IMR-90 (cell line): ENCODE data around the gene AIF1. TPM values are rescaled to one million over a fixed set of nuclear protein-coding genes. Genes with fewer than 3 reads are reported as not detected.

Source experiments
- ATAC-seq: fragments of 200-7000 bp; cut with Tn5 transposase; 2 replicates; pipeline ENCODE4 v1.9.1; 2020; ENCODE audit warnings: low read depth, mild to moderate bottlenecking, moderate library complexity
- BruUV-seq: library from RNA; stranded (reverse); fragments of 400-500 nt; replicated peaks from 2 replicates; lab custom pipeline; 2021; lab: Mats Ljungman, UMichigan
- CTCF ChIA-PET: fragments of 300-600 bp; formaldehyde crosslinking; extraction: SDS; loops from one replicate; lab custom pipeline; 2021; ENCODE audit warnings: antibody characterized with exemption; lab: Yijun Ruan, JAX
- POLR2A ChIA-PET: fragments of 300-600 bp; sonication (Branson Sonifier 250); formaldehyde crosslinking; loops from one replicate; lab custom pipeline; 2022; ENCODE audit warnings: antibody characterized with exemption; ENCODE audit not compliant: unreplicated experiment; lab: Charles Lee
- DNase-seq: peaks from one replicate; pipeline ENCODE4 v3.0.0; 2013
- H2AFZ ChIP-seq: replicated peaks from 2 replicates; pipeline ENCODE3; 2013; ENCODE audit warnings: low read length, mild to moderate bottlenecking; ENCODE audit not compliant: poor library complexity
- H2AK5ac ChIP-seq: 2 replicates; pipeline ENCODE4 v1.6.1; 2013; ENCODE audit warnings: low read depth, low read length, inconsistent platforms
- H2AK9ac ChIP-seq: replicated peaks from 2 replicates; pipeline ENCODE3; 2013; ENCODE audit warnings: mild to moderate bottlenecking, low read depth, low read length, moderate library complexity; ENCODE audit not compliant: poor library complexity
- H2BK120ac ChIP-seq: 2 replicates; pipeline ENCODE4 v1.6.1; 2013; ENCODE audit warnings: low read depth, low read length, inconsistent platforms
- H2BK15ac ChIP-seq: 3 replicates; pipeline ENCODE4 v1.6.1; 2013; ENCODE audit warnings: low read depth, low read length, inconsistent platforms
- H2BK20ac ChIP-seq: 2 replicates; pipeline ENCODE4 v1.6.1; 2013; ENCODE audit warnings: low read depth, mild to moderate bottlenecking, inconsistent platforms, low read length, moderate library complexity
- H2BK5ac ChIP-seq: 2 replicates; pipeline ENCODE4 v1.6.1; 2013; ENCODE audit warnings: mild to moderate bottlenecking, low read depth, low read length, inconsistent platforms; ENCODE audit not compliant: poor library complexity, severe bottlenecking
- H3K14ac ChIP-seq: replicated peaks from 2 replicates; pipeline ENCODE4 v1.6.1; 2013; ENCODE audit warnings: low read depth, low read length, inconsistent platforms
- H3K18ac ChIP-seq: 2 replicates; pipeline ENCODE4 v1.6.1; 2013; ENCODE audit warnings: low read depth, low read length, control low read depth
- H3K23ac ChIP-seq: 2 replicates; pipeline ENCODE4 v1.6.1; 2013; ENCODE audit warnings: low read depth, low read length, inconsistent platforms
- H3K27ac ChIP-seq: 2 replicates; pipeline ENCODE4 v1.5.1; 2013; ENCODE audit warnings: mild to moderate bottlenecking, control low read depth, low read length; ENCODE audit not compliant: insufficient read depth
- H3K27me3 ChIP-seq: 2 replicates; pipeline ENCODE4 v1.6.1; 2013; ENCODE audit warnings: low read length; ENCODE audit not compliant: control insufficient read depth, insufficient read depth
- H3K36me3 ChIP-seq: 2 replicates; pipeline ENCODE4 v1.6.1; 2013; ENCODE audit warnings: low read length, mixed read lengths; ENCODE audit not compliant: control insufficient read depth, insufficient read depth
- H3K4ac ChIP-seq: 2 replicates; pipeline ENCODE4 v1.6.1; 2013; ENCODE audit warnings: low read depth, low read length, inconsistent platforms
- H3K4me1 ChIP-seq: 2 replicates; pipeline ENCODE4 v1.6.1; 2013; ENCODE audit warnings: low read length, mixed read lengths; ENCODE audit not compliant: control insufficient read depth, insufficient read depth
- H3K4me2 ChIP-seq: 2 replicates; pipeline ENCODE4 v1.6.1; 2013; ENCODE audit warnings: low read depth, mild to moderate bottlenecking, control low read depth, low read length, moderate library complexity
- H3K4me3 ChIP-seq: 2 replicates; pipeline ENCODE4 v1.5.1; 2013; ENCODE audit warnings: low read depth, mild to moderate bottlenecking, control low read depth, low read length, moderate library complexity; ENCODE audit not compliant: insufficient read depth
- H3K56ac ChIP-seq: 2 replicates; pipeline ENCODE4 v1.6.1; 2013; ENCODE audit warnings: low read length, inconsistent platforms; ENCODE audit not compliant: insufficient read depth; ENCODE audit errors: extremely low read depth
- H3K79me1 ChIP-seq, 2 experiments: 2 replicates each; pipeline ENCODE4 v1.6.1; 2013; ENCODE audit warnings: low read length in 2 of 2, inconsistent platforms in 1 of 2, low read depth in 1 of 2
- H3K9ac ChIP-seq: 2 replicates; pipeline ENCODE4 v1.6.1; 2013; ENCODE audit warnings: low read depth, low read length, control low read depth
- H3K9me1 ChIP-seq: 2 replicates; pipeline ENCODE4 v1.6.1; 2013; ENCODE audit warnings: low read length, inconsistent platforms; ENCODE audit not compliant: insufficient read depth
- H3K9me3 ChIP-seq: 2 replicates; pipeline ENCODE4 v1.6.1; 2013; ENCODE audit warnings: low read length; ENCODE audit not compliant: control insufficient read depth, insufficient read depth
- H4K20me1 ChIP-seq: 2 replicates; pipeline ENCODE4 v1.6.1; 2013; ENCODE audit warnings: low read length, inconsistent platforms; ENCODE audit not compliant: insufficient read depth
- H4K5ac ChIP-seq: 2 replicates; pipeline ENCODE4 v1.6.1; 2013; ENCODE audit warnings: mild to moderate bottlenecking, low read depth, low read length, control low read depth
- H4K8ac ChIP-seq, 2 experiments: 2 replicates each; pipeline ENCODE4 v1.6.1; 2013; ENCODE audit warnings: low read depth in 2 of 2, low read length in 2 of 2, control low read depth in 1 of 2, inconsistent platforms in 1 of 2
- H4K91ac ChIP-seq: 2 replicates; pipeline ENCODE4 v1.6.1; 2013; ENCODE audit warnings: low read depth, low read length, inconsistent platforms; ENCODE audit not compliant: insufficient read depth
- BHLHE40 ChIP-seq: fragments of 150-350 bp; IDR thresholded peaks from 2 replicates; pipeline ENCODE4 v1.6.1; 2016; ENCODE audit warnings: mild to moderate bottlenecking, low read depth, low read length
- CEBPB ChIP-seq: IDR thresholded peaks from 2 replicates; pipeline ENCODE4 v1.6.1; 2012; ENCODE audit warnings: low read depth, low read length, improper control_type of control experiment
- CHD1 ChIP-seq: IDR thresholded peaks from 2 replicates; pipeline ENCODE4 v1.6.1; 2012; ENCODE audit warnings: low read depth, low read length, improper control_type of control experiment
- FOS ChIP-seq: fragments of 150-350 bp; IDR thresholded peaks from 2 replicates; pipeline ENCODE4 v1.6.1; 2016; ENCODE audit warnings: low read depth, low read length
- MXI1 ChIP-seq: IDR thresholded peaks from 2 replicates; pipeline ENCODE4 v1.6.1; 2012; ENCODE audit warnings: low read depth, mild to moderate bottlenecking, low read length, moderate library complexity, borderline replicate concordance
- POLR2A ChIP-seq: IDR thresholded peaks from 2 replicates; pipeline ENCODE4 v1.6.1; 2012; ENCODE audit warnings: mild to moderate bottlenecking, low read depth, low read length
- RAD21 ChIP-seq: IDR thresholded peaks from 2 replicates; pipeline ENCODE4 v1.6.1; 2012; ENCODE audit warnings: low read length, improper control_type of control experiment
- RCOR1 ChIP-seq: IDR thresholded peaks from 2 replicates; pipeline ENCODE4 v1.6.1; 2012; ENCODE audit warnings: mild to moderate bottlenecking, low read length, improper control_type of control experiment; ENCODE audit not compliant: insufficient replicate concordance
- RFX5 ChIP-seq: IDR thresholded peaks from 2 replicates; pipeline ENCODE4 v1.8.0; 2012; ENCODE audit warnings: low read depth, mild to moderate bottlenecking, low read length, moderate library complexity
- SMC3 ChIP-seq: fragments of 150-350 bp; IDR thresholded peaks from 2 replicates; pipeline ENCODE4 v1.6.1; 2016; ENCODE audit warnings: low read depth, mild to moderate bottlenecking, antibody characterized with exemption, low read length, moderate library complexity
- WGBS, 2 experiments: methylation state at CpG; one replicate each; pipeline versions ENCODE4 v1.1.5 to v1.1.7; 2013; ENCODE audit warnings: missing lambda C conversion rate in 2 of 2; ENCODE audit not compliant: insufficient read length in 1 of 2; ENCODE audit errors: extremely low coverage in 2 of 2; 5-methylcytosine and 5-hydroxymethylcytosine counted together
- dilution Hi-C: fragments of 300-500 bp; cut with HindIII; formaldehyde crosslinking; loops from one replicate; pipeline ENCODE4 v1.14.3; 2018; ENCODE audit warnings: low sequenced_read_pairs; ENCODE audit not compliant: unreplicated experiment
- in situ Hi-C: fragments of 300-500 bp; cut with MboI; formaldehyde crosslinking; loops from 3 replicates; pipeline ENCODE4 v1.14.3; 2019; ENCODE audit warnings: low sequenced_read_pairs, inconsistent platforms, mixed read lengths
- intact Hi-C: fragments of 100-400 bp; cut with micrococcal nuclease; formaldehyde crosslinking; loops from 2 replicates; pipeline ENCODE4 v1.10.0; 2022
- polyA plus RNA-seq, 3 experiments: library from polyadenylated mRNA; depleted of rRNA; stranded (reverse); fragments of >200 nt; gene quantifications; 2 replicates each; pipeline ENCODE4 v1.2.3, GENCODE V29; 2012; ENCODE audit warnings: low replicate concordance in 1 of 3
- total RNA-seq: library from RNA; depleted of rRNA; stranded (reverse); fragments of >200 nt; gene quantifications from 2 replicates; pipeline ENCODE4 v1.2.3, GENCODE V29; 2012
- TF ChIP-seq, protein P1 (sequence below): conservative IDR thresholded peaks from 2 replicates; pipeline ENCODE4 v1.5.1; 2012; ENCODE audit warnings: mild to moderate bottlenecking, low read depth, low read length, improper control_type of control experiment
- TF ChIP-seq, protein P2 (sequence below): fragments of 150-350 bp; IDR thresholded peaks from 2 replicates; pipeline ENCODE4 v1.6.1; 2016; ENCODE audit warnings: low read depth, mild to moderate bottlenecking, low read length, moderate library complexity, borderline replicate concordance
- TF ChIP-seq, protein P3 (sequence below): fragments of 150-350 bp; IDR thresholded peaks from 2 replicates; pipeline ENCODE4 v1.6.1; 2017; ENCODE audit warnings: mild to moderate bottlenecking, antibody characterized with exemption, low read length, low read depth

Gene AIF1
- total and polyA plus RNA-seq, 2 of the 4 experiments (the other 2 are of a cell fraction) = not detected

DNA sequence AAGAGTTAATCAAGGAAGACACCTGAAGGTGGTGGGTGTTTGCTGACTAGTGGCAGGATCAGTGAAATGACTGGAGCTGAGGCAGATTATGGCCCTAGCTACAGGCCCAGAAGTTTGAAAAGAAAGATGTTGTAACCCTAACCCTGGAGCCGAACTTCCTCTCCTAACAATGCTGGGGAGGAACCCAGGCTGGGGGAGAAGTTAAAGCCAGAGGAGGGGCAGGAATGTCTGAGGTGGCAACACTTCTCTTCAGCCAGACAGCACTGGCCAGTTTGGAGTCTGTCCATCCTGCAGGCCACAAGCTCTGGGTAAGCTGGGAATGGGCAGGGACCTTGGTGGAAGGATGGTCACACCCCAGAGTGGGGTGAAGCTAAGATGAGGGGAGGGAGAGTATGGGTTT lies 29.0 kb upstream of the AIF1 start, which contains the start of gene LST1:
Gene LST1, plus strand, starts transcription at position 270 of the 400 bp plus-strand sequence. CDS start 1,023 bp downstream, outside the sequence.
- Histone ChIP-seq H2AK5ac (no peak within 1 kb of the TSS), H3K36me3 (no peaks in the 10 kb centered on the region), H3K56ac (no peak within 1 kb of the TSS), H4K8ac (no peak within 1 kb of the TSS; a peak in 1 of 4 replicates), H3K4me2 (no peak within 1 kb of the TSS), H2AFZ (no peak within 1 kb of the TSS), H2BK5ac (no peak within 1 kb of the TSS), H3K23ac (no peak within 1 kb of the TSS), H3K9me3 (no peaks in the 10 kb centered on the region), H2BK120ac (no peak within 1 kb of the TSS), H3K4me3 (no peak within 1 kb of the TSS), H4K20me1 (no peaks in the 10 kb centered on the region), H3K14ac (no peak within 1 kb of the TSS), H3K79me1 (no peaks in the 10 kb centered on the region), H3K9ac (no peak within 1 kb of the TSS), H3K18ac (no peak within 1 kb of the TSS), H4K5ac (no peak within 1 kb of the TSS), H2AK9ac (peak within 1 kb of the TSS; percentile 61), H3K9me1 (no peaks in the 10 kb centered on the region; the same call in 1 of the 2 replicates), H3K27me3 (peaks cover 11% of the 10 kb centered on the region), H2BK20ac (no peak within 1 kb of the TSS), H2BK15ac (no peak within 1 kb of the TSS), H3K27ac (no peak within 1 kb of the TSS), H3K4me1 (peaks cover 4% of the 10 kb centered on the region; the same call in 1 of the 2 replicates), H3K4ac (no peak within 1 kb of the TSS), H4K91ac (no peak within 1 kb of the TSS)
- dilution Hi-C loops (no loop called here), in situ Hi-C loops (no loop called here), intact Hi-C loops (no loop called here)
- TF ChIP-seq SMC3 (no peak), MXI1 (no peak), FOS (no peak), CHD1 (no peak), RFX5 (no peak), RAD21 (no peak), RCOR1 (no peak), POLR2A (no peak), CEBPB (no peak), BHLHE40 (no peak)
- TF ChIP-seq, protein P1, sequence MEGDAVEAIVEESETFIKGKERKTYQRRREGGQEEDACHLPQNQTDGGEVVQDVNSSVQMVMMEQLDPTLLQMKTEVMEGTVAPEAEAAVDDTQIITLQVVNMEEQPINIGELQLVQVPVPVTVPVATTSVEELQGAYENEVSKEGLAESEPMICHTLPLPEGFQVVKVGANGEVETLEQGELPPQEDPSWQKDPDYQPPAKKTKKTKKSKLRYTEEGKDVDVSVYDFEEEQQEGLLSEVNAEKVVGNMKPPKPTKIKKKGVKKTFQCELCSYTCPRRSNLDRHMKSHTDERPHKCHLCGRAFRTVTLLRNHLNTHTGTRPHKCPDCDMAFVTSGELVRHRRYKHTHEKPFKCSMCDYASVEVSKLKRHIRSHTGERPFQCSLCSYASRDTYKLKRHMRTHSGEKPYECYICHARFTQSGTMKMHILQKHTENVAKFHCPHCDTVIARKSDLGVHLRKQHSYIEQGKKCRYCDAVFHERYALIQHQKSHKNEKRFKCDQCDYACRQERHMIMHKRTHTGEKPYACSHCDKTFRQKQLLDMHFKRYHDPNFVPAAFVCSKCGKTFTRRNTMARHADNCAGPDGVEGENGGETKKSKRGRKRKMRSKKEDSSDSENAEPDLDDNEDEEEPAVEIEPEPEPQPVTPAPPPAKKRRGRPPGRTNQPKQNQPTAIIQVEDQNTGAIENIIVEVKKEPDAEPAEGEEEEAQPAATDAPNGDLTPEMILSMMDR = no peak
- TF ChIP-seq, protein P2, sequence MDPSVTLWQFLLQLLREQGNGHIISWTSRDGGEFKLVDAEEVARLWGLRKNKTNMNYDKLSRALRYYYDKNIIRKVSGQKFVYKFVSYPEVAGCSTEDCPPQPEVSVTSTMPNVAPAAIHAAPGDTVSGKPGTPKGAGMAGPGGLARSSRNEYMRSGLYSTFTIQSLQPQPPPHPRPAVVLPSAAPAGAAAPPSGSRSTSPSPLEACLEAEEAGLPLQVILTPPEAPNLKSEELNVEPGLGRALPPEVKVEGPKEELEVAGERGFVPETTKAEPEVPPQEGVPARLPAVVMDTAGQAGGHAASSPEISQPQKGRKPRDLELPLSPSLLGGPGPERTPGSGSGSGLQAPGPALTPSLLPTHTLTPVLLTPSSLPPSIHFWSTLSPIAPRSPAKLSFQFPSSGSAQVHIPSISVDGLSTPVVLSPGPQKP = no peak
- TF ChIP-seq, protein P3, sequence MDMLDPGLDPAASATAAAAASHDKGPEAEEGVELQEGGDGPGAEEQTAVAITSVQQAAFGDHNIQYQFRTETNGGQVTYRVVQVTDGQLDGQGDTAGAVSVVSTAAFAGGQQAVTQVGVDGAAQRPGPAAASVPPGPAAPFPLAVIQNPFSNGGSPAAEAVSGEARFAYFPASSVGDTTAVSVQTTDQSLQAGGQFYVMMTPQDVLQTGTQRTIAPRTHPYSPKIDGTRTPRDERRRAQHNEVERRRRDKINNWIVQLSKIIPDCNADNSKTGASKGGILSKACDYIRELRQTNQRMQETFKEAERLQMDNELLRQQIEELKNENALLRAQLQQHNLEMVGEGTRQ = no peak
- no CpG with 5 or more reads among the region's 1 CpG for WGBS, 2 experiments
- DNase-seq = no peak
- ChIA-PET CTCF (interaction anchor here (1.2 to 1.4 kb wide), 2 partner anchors 35 to 39 kb away, joined by 4 to 8 read pairs; partner anchors contain the start of genes ATP6V1G2 and NFKBIL1), POLR2A (no interaction called here)
- no TSS peak for BruUV-seq
- ATAC-seq = no peak
